Amniotic stem cell (primary cell): ENCODE data around the gene KPNB1.

Experiments
- DNase-seq: peaks from one replicate; lab custom pipeline; 2025; lab: John Stamatoyannopoulos, UW

KPNB1 gene

GRCh38 chr17:47636273-47637030 is 13.3 kb upstream of the KPNB1 start:
- no peak for DNase-seq

- DNase-seq, result no peak
Observed at GRCh38 chr17:47638903-47639302, 10.8 kb upstream of the KPNB1 start.

GRCh38 chr17:47640076-47640475 is 9.6 kb upstream of the KPNB1 start:
- no peak for DNase-seq

- no peak for DNase-seq
Observed at GRCh38 chr17:47641202-47641601, 8.5 kb upstream of the KPNB1 start.

- no peak for DNase-seq
Observed at GRCh38 chr17:47643116-47643515, 6.6 kb upstream of the KPNB1 start.

- DNase-seq, result no peak
Observed at GRCh38 chr17:47644324-47644723, 5.4 kb upstream of the KPNB1 start.

GRCh38 chr17:47649972-47650524 is 329 bp downstream of the KPNB1 start:
- DNase-seq, result no peak

GRCh38 chr17:47650525-47651522 is 1.1 kb downstream of the KPNB1 start:
- peak; percentile 88 for DNase-seq

GRCh38 chr17:47651704-47652103 is 2.0 kb downstream of the KPNB1 start:
- DNase-seq, result no peak

GRCh38 chr17:47652570-47652969 is 2.9 kb downstream of the KPNB1 start:
- no peak for DNase-seq

- no peak for DNase-seq
Observed at GRCh38 chr17:47653442-47653841, 3.7 kb downstream of the KPNB1 start.

GRCh38 chr17:47654991-47655390 is 5.3 kb downstream of the KPNB1 start:
- DNase-seq, result no peak

- no peak for DNase-seq
Observed at GRCh38 chr17:47660064-47660492, 10.4 kb downstream of the KPNB1 start.

GRCh38 chr17:47663912-47664623 is 14.3 kb downstream of the KPNB1 start:
- DNase-seq, result no peak

GRCh38 chr17:47664624-47664941 is 14.9 kb downstream of the KPNB1 start:
- no peak for DNase-seq

GRCh38 chr17:47665655-47666054 is 15.9 kb downstream of the KPNB1 start:
- no peak for DNase-seq

GRCh38 chr17:47669081-47669480 is 19.4 kb downstream of the KPNB1 start:
- DNase-seq, result no peak

GRCh38 chr17:47670064-47670463 is 20.3 kb downstream of the KPNB1 start:
- DNase-seq, result no peak

GRCh38 chr17:47674499-47674898 is 24.8 kb downstream of the KPNB1 start:
- no peak for DNase-seq

GRCh38 chr17:47675380-47676198 is 25.9 kb downstream of the KPNB1 start:
- no peak for DNase-seq

- no peak for DNase-seq
Observed at GRCh38 chr17:47676199-47676472, 26.4 kb downstream of the KPNB1 start.
